PC-9 (cell line): ENCODE measurements around the gene RRP1.

Experiments
- CTCF ChIP-seq: fragments of 200-600 bp; sonication (generic); conservative IDR thresholded peaks from 2 replicates; pipeline ENCODE4 v1.6.1; 2017; ENCODE audit warnings: mixed run types, antibody characterized with exemption, mild to moderate bottlenecking, moderate library complexity
- EZH2 ChIP-seq: fragments of 200-600 bp; sonication (generic); IDR thresholded peaks from 2 replicates; pipeline ENCODE4 v1.8.0; 2017; ENCODE audit warnings: antibody characterized with exemption, low read depth

- TF ChIP-seq CTCF: no peak
- TF ChIP-seq EZH2: no peak
Observed at GRCh38 chr21:43850728-43851295, 61.4 kb downstream of the RRP1 start.
